Measurements from ENCODE around the gene HSPB8. TPM values are rescaled to one million over a fixed set of nuclear protein-coding genes. Genes with fewer than 3 reads are reported as not detected.

Gene HSPB8
- total RNA-seq, result 43.3 and 44.2 TPM in 2 replicates

DNA sequence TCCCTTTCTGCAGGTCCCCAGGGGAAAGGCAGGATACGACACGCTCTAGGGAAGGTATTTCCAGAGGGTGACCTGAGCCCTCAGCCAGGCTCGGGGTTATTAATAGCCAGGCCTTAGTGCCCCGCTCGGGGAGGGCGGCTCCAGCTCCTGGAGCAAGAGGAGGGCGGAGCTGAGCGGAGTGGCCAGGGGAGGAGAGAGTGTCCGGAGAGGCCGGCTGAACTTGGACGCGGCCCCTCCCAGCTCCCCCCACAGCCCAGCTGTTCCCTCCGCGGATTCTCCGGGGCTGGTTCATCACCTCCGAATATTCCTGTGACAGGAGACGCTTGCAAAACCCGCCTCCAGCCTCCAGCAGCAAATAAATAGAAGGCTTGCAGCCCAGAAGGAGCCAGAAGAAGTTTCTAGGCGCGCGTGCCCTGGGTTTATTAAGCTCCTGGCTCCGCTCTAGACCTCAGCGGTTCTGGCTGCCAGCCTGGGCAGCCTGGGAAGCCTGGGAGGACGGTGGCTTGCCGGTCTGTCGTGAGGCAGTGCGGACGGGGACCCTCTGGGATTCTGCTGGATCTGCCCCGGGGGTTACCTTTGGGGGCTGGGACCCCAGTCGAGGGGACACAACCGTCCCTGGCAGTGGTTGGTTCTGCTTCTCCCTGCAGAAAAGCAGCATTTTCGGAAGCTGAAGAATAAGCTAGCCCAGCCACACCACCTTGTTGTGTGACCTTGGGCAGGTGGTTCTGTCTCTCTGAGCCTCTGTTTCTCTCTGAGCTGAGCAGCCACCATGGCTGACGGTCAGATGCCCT is at the start of gene HSPB8:
HSPB8 (plus strand) TSS at position 388 of the 791 bp plus-strand sequence; CDS start at position 770, 382 bp downstream.
- no peak for TF ChIP-seq CTCF (IDR thresholded peaks at IDR 0.05; ENCODE audit: insufficient read depth, low read length, poor library complexity, severe bottlenecking)
- H3K36me3 ChIP-seq (ENCODE audit: control insufficient read depth, insufficient read depth, low read length), result no peaks in the 10 kb centered on the region
- DNase-seq (ENCODE audit: low read depth), result peak; percentile 76
- H3K27me3 ChIP-seq (ENCODE audit: control insufficient read depth, insufficient read depth, low read length), result no peaks in the 10 kb centered on the region
- H3K4me3 ChIP-seq (ENCODE audit: low read depth, low read length), result peak within 1 kb of the TSS; percentile 27

DNA sequence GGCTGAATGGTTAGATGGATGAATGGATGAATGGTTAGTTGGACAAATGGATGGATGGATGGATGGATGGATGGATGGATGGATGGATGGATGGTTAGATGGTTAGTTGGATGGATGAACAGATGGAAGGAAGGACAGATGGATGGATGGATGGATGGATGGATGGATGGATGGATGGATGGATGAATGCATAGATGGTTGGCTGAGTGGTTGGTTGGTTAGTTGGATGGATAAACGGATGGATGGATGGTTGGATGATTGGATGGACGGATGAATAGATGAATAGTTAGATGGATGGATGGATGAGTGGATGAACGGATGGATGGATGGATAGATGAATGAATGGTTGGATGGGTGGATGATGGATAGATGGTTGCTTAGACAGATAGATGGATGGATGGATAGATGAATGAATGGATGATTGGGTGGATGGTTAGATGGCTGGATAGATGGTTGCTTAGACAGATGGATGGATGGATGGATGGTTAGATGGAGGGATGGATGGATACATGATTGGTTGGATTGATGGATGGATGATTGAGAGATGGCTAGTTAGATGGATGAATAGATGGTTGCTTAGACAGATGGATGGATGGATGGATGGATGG is 48.8 kb upstream of the HSPB8 start:
- no peaks in the 10 kb centered on the region for H3K36me3 ChIP-seq (ENCODE audit: control insufficient read depth, insufficient read depth, low read length)
- DNase-seq (ENCODE audit: low read depth), result no peak
- no peak for TF ChIP-seq CTCF (IDR thresholded peaks at IDR 0.05; ENCODE audit: insufficient read depth, low read length, poor library complexity, severe bottlenecking)

GRCh38 chr12:119130523-119130922 is 48.2 kb upstream of the HSPB8 start:
- Histone ChIP-seq H3K27me3 (ENCODE audit: control insufficient read depth, insufficient read depth, low read length) (no peaks in the 10 kb centered on the region), H3K36me3 (ENCODE audit: control insufficient read depth, insufficient read depth, low read length) (no peaks in the 10 kb centered on the region), H3K4me3 (ENCODE audit: low read depth, low read length) (no peak overlapping the region)
- DNase-seq (ENCODE audit: low read depth), result no peak
- no peak for TF ChIP-seq CTCF (IDR thresholded peaks at IDR 0.05; ENCODE audit: insufficient read depth, low read length, poor library complexity, severe bottlenecking)

More for the DNA sequence above, 48.8 kb upstream of the HSPB8 start:
- Histone ChIP-seq H3K4me3 (ENCODE audit: low read depth, low read length) (no peak overlapping the region), H3K27me3 (ENCODE audit: control insufficient read depth, insufficient read depth, low read length) (no peaks in the 10 kb centered on the region)

DNA sequence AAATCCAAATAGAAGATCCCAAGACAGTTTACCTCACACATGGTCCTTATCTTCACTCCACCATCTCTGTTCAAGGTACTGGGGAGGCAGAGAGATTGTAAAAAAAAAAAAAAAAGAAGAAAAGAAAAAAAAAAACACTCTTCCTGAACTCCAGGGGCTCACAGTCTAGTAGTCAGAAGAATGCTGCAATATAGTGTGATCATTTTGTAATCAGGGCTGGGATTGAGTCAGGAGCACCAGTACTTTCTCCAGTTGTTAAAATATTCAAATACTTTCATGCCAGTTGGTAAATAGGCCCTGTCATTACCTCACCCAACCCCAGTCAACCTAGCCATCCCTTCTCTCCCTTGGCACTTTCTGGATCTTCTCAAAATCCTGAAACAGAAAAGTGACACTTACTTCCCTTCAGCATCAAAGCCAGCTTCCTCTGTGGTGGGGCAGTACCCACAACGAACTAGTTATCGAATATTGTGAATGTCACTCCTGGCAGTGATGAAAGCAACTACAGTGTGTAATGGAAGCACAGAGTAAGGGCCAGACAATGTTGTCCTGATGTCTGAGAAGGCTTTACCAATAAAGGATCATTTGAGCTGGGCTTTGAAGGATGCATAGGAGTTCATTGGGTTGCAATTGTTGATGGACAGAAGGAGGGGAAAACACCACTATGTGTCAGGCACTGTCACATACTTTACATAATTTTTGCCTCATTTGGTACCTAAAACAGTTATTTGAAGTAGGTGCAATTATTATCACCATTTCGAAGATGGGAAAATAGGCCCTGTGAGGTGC is 44.3 kb upstream of the HSPB8 start:
- H3K4me3 ChIP-seq (ENCODE audit: low read depth, low read length), result no peak overlapping the region
- H3K27me3 ChIP-seq (ENCODE audit: control insufficient read depth, insufficient read depth, low read length), result no peaks in the 10 kb centered on the region
- H3K36me3 ChIP-seq (ENCODE audit: control insufficient read depth, insufficient read depth, low read length), result no peaks in the 10 kb centered on the region
- no peak for TF ChIP-seq CTCF (IDR thresholded peaks at IDR 0.05; ENCODE audit: insufficient read depth, low read length, poor library complexity, severe bottlenecking)
- no peak for DNase-seq (ENCODE audit: low read depth)

GRCh38 chr12:119136811-119137410 is 41.8 kb upstream of the HSPB8 start:
- no peak for DNase-seq (ENCODE audit: low read depth)
- TF ChIP-seq CTCF (IDR thresholded peaks at IDR 0.05; ENCODE audit: insufficient read depth, low read length, poor library complexity, severe bottlenecking), result no peak
- H3K4me3 ChIP-seq (ENCODE audit: low read depth, low read length), result no peak overlapping the region
- H3K27me3 ChIP-seq (ENCODE audit: control insufficient read depth, insufficient read depth, low read length), result no peaks in the 10 kb centered on the region
- H3K36me3 ChIP-seq (ENCODE audit: control insufficient read depth, insufficient read depth, low read length), result no peaks in the 10 kb centered on the region
